GM21423 (cell line): Measurements from ENCODE around the gene SLC31A1.
"Not testable (repeated sequence)": the region's sequence is repeated elsewhere in the genome, so short reads cannot be mapped to it uniquely, and the experiment has no call there.

ENCODE experiments used
- ATAC-seq: cut with Tn5 transposase; IDR thresholded peaks from one replicate; pipeline ENCODE4 v1.9.1; 2021; ENCODE audit warnings: mild to moderate bottlenecking, moderate library complexity; ENCODE audit not compliant: unreplicated experiment

Gene SLC31A1

GRCh38 chr9:113258282-113258681 is 36.9 kb downstream of the SLC31A1 start:
- ATAC-seq = no peak

- no peak for ATAC-seq
These were observed 40.8 kb downstream of the SLC31A1 start for GRCh38 chr9:113261917-113262671.

- ATAC-seq = no peak
These were observed 44.8 kb downstream of the SLC31A1 start for GRCh38 chr9:113266174-113266573.

- ATAC-seq = no peak
These were observed 46.7 kb downstream of the SLC31A1 start for GRCh38 chr9:113267911-113268566.

GRCh38 chr9:113269355-113269754 is 48.0 kb downstream of the SLC31A1 start:
- ATAC-seq = no peak

- ATAC-seq = no peak
These were observed 48.5 kb downstream of the SLC31A1 start for GRCh38 chr9:113269871-113270270.

- ATAC-seq = peak; percentile 5
These were observed 53.3 kb downstream of the SLC31A1 start for GRCh38 chr9:113274474-113275156.

GRCh38 chr9:113275157-113276131 is 54.1 kb downstream of the SLC31A1 start, which contains the start of the genes CDC26 and PRPF4:
Gene CDC26 (minus strand): TSS chr9:113275572. CDS start chr9:113272507, 3,065 bp downstream.
Gene PRPF4 (plus strand): TSS chr9:113275658. CDS start chr9:113275744, 86 bp downstream.
- ATAC-seq = peak; percentile 97

GRCh38 chr9:113278840-113279239 is 57.5 kb downstream of the SLC31A1 start:
- no peak for ATAC-seq

GRCh38 chr9:113281356-113281755 is 60.0 kb downstream of the SLC31A1 start:
- ATAC-seq = no peak

GRCh38 chr9:113289091-113289490 is 67.7 kb downstream of the SLC31A1 start:
- ATAC-seq = no peak

- ATAC-seq = no peak
These were observed 68.8 kb downstream of the SLC31A1 start for GRCh38 chr9:113290052-113290607.

GRCh38 chr9:113293285-113293878 is 72.0 kb downstream of the SLC31A1 start:
- ATAC-seq = no peak

GRCh38 chr9:113296247-113296646 is 74.9 kb downstream of the SLC31A1 start:
- ATAC-seq = not testable (repeated sequence)

- ATAC-seq = no peak
These were observed 75.6 kb downstream of the SLC31A1 start for GRCh38 chr9:113296796-113297558.

GRCh38 chr9:113298311-113298710 is 77.0 kb downstream of the SLC31A1 start:
- ATAC-seq = no peak

GRCh38 chr9:113298924-113299770 is 77.8 kb downstream of the SLC31A1 start:
- ATAC-seq = no peak

GRCh38 chr9:113299800-113300292 is 78.5 kb downstream of the SLC31A1 start:
- no peak for ATAC-seq
